SU-DHL-6 (cell line): ENCODE results near the gene PTGR1.

Experiments used
- H2AFZ ChIP-seq: fragments of 200-600 bp; sonication (generic); 2 replicates; pipeline ENCODE4 v1.6.1; 2014; ENCODE audit warnings: low read depth, mild to moderate bottlenecking, moderate library complexity, mixed read lengths, antibody characterized with exemption, low read length; ENCODE audit not compliant: severe bottlenecking
- H3F3A ChIP-seq: fragments of 200-600 bp; shearing (Covaris generic); 2 replicates; pipeline ENCODE4 v1.6.0; 2016; ENCODE audit warnings: antibody characterized with exemption, mild to moderate bottlenecking; ENCODE audit not compliant: insufficient read depth
- H3K27ac ChIP-seq: fragments of 200-600 bp; sonication (generic); 2 replicates; pipeline ENCODE4 v1.5.1; 2016; ENCODE audit warnings: low read depth, mild to moderate bottlenecking, low read length, moderate library complexity, mixed read lengths
- H3K27me3 ChIP-seq: fragments of 200-600 bp; sonication (generic), shearing (Covaris generic); 2 replicates; pipeline ENCODE4 v1.6.0; 2014; ENCODE audit warnings: mild to moderate bottlenecking, low read length
- H3K36me3 ChIP-seq: fragments of 200-600 bp; sonication (generic); 2 replicates; pipeline ENCODE4 v1.6.1; 2014; ENCODE audit warnings: mild to moderate bottlenecking, low read length, mixed read lengths
- H3K4me2 ChIP-seq: fragments of 300-600, 200-600 bp; shearing (Covaris generic), sonication (generic); 2 replicates; pipeline ENCODE4 v1.6.0; 2014; ENCODE audit warnings: low read length, low read depth, mild to moderate bottlenecking; ENCODE audit not compliant: poor library complexity, severe bottlenecking
- H3K4me3 ChIP-seq: fragments of 200-600 bp; sonication (generic); 2 replicates; pipeline ENCODE4 v1.5.1; 2014; ENCODE audit warnings: antibody characterized with exemption, low read length, mild to moderate bottlenecking, mixed read lengths; ENCODE audit not compliant: insufficient read depth, poor library complexity, severe bottlenecking
- H3K79me2 ChIP-seq: fragments of 200-600 bp; sonication (generic); 2 replicates; pipeline ENCODE4 v1.6.1; 2014; ENCODE audit warnings: mild to moderate bottlenecking, low read length, moderate library complexity; ENCODE audit not compliant: insufficient read depth
- H3K9ac ChIP-seq: fragments of 200-600 bp; sonication (generic); 2 replicates; pipeline ENCODE4 v1.7.0; 2014; ENCODE audit warnings: mild to moderate bottlenecking, low read length
- H3K9me2 ChIP-seq: fragments of 200-600 bp; sonication (generic); replicated peaks from 2 replicates; pipeline ENCODE4 v1.6.1; 2014; ENCODE audit warnings: low read length; ENCODE audit not compliant: insufficient read depth
- H3K9me3 ChIP-seq: fragments of 200-600 bp; sonication (generic); 2 replicates; pipeline ENCODE4 v1.6.1; 2014; ENCODE audit warnings: low read length, mixed read lengths; ENCODE audit not compliant: insufficient read depth
- H4K20me1 ChIP-seq: fragments of 200-600 bp; sonication (generic); 2 replicates; pipeline ENCODE4 v1.6.1; 2014; ENCODE audit warnings: low read depth, mild to moderate bottlenecking, antibody characterized with exemption, low read length, moderate library complexity, mixed read lengths
- EZH2phosphoT487 ChIP-seq: fragments of 200-600 bp; sonication (generic), shearing (Covaris generic); conservative IDR thresholded peaks from 2 replicates; pipeline ENCODE4 v1.6.1; 2018; ENCODE audit warnings: mild to moderate bottlenecking, antibody characterized with exemption, low read length, moderate library complexity, mixed read lengths
- TF ChIP-seq, protein P1 (sequence below): fragments of 200-600 bp; sonication (generic); IDR thresholded peaks from one replicate; pipeline ENCODE4 v1.5.1; 2017; ENCODE audit warnings: antibody characterized with exemption, mild to moderate bottlenecking, low read length, moderate library complexity; ENCODE audit not compliant: insufficient read depth, poor library complexity, severe bottlenecking

Gene PTGR1

DNA sequence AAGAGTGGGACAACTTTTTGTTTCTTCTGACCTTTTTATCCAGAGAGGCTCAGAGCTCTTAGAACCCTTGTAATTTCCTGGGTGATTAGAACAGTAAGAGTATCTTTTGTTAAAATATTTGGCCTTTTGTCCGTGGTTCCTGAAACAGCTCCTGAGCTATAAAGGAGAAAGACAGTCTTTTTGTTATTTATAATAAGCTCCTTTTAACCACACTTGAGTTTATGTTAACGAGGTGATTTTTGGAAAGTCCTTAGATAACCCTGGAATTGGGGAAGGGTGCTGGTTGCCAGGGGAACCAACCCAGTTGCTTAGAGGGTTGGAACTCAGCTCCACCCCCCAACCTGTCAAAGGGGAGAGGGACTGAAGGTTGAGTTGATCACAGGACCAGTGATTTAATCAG is 69.7 kb downstream of the PTGR1 start:
- no peak overlapping the region for H2AFZ ChIP-seq
- no peak overlapping the region for H3K4me2 ChIP-seq
- H3K27me3 ChIP-seq, result no peaks in the 10 kb centered on the region
- no peaks in the 10 kb centered on the region for H4K20me1 ChIP-seq
- no peaks in the 10 kb centered on the region for H3K79me2 ChIP-seq
- no peak overlapping the region for H3K27ac ChIP-seq
- no peaks in the 10 kb centered on the region for H3K9me3 ChIP-seq
- no peak overlapping the region for H3K4me3 ChIP-seq
- H3K9me2 ChIP-seq, result no peaks in the 10 kb centered on the region
- TF ChIP-seq, protein P1, sequence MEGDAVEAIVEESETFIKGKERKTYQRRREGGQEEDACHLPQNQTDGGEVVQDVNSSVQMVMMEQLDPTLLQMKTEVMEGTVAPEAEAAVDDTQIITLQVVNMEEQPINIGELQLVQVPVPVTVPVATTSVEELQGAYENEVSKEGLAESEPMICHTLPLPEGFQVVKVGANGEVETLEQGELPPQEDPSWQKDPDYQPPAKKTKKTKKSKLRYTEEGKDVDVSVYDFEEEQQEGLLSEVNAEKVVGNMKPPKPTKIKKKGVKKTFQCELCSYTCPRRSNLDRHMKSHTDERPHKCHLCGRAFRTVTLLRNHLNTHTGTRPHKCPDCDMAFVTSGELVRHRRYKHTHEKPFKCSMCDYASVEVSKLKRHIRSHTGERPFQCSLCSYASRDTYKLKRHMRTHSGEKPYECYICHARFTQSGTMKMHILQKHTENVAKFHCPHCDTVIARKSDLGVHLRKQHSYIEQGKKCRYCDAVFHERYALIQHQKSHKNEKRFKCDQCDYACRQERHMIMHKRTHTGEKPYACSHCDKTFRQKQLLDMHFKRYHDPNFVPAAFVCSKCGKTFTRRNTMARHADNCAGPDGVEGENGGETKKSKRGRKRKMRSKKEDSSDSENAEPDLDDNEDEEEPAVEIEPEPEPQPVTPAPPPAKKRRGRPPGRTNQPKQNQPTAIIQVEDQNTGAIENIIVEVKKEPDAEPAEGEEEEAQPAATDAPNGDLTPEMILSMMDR, result no peak
- no peak for TF ChIP-seq EZH2phosphoT487
- no peak overlapping the region for H3K9ac ChIP-seq
- H3F3A ChIP-seq, result no peaks in the 10 kb centered on the region
- no peaks in the 10 kb centered on the region for H3K36me3 ChIP-seq

DNA sequence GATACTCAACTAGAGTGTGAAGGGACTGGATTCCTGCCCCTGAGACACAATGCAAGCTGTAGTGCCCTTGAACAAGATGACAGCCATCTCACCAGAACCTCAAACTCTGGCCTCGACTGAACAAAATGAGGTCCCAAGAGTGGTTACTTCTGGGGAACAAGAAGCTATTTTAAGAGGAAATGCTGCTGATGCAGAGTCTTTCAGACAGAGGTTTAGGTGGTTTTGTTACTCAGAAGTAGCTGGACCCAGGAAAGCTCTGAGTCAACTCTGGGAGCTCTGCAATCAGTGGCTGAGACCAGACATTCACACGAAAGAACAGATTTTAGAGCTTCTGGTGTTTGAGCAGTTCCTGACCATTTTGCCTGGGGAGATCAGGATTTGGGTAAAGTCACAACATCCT is 72.1 kb downstream of the PTGR1 start:
- H3K36me3 ChIP-seq, result no peaks in the 10 kb centered on the region
- no peak overlapping the region for H2AFZ ChIP-seq
- H4K20me1 ChIP-seq, result no peaks in the 10 kb centered on the region
- no peaks in the 10 kb centered on the region for H3K79me2 ChIP-seq
- H3K9me3 ChIP-seq, result no peaks in the 10 kb centered on the region
- no peak overlapping the region for H3K27ac ChIP-seq
- no peak overlapping the region for H3K4me3 ChIP-seq
- TF ChIP-seq EZH2phosphoT487, result no peak
- TF ChIP-seq, protein P1, result no peak
- H3K9me2 ChIP-seq, result no peaks in the 10 kb centered on the region
- H3K4me2 ChIP-seq, result no peak overlapping the region
- H3K9ac ChIP-seq, result no peak overlapping the region
- no peaks in the 10 kb centered on the region for H3F3A ChIP-seq
- no peaks in the 10 kb centered on the region for H3K27me3 ChIP-seq

DNA sequence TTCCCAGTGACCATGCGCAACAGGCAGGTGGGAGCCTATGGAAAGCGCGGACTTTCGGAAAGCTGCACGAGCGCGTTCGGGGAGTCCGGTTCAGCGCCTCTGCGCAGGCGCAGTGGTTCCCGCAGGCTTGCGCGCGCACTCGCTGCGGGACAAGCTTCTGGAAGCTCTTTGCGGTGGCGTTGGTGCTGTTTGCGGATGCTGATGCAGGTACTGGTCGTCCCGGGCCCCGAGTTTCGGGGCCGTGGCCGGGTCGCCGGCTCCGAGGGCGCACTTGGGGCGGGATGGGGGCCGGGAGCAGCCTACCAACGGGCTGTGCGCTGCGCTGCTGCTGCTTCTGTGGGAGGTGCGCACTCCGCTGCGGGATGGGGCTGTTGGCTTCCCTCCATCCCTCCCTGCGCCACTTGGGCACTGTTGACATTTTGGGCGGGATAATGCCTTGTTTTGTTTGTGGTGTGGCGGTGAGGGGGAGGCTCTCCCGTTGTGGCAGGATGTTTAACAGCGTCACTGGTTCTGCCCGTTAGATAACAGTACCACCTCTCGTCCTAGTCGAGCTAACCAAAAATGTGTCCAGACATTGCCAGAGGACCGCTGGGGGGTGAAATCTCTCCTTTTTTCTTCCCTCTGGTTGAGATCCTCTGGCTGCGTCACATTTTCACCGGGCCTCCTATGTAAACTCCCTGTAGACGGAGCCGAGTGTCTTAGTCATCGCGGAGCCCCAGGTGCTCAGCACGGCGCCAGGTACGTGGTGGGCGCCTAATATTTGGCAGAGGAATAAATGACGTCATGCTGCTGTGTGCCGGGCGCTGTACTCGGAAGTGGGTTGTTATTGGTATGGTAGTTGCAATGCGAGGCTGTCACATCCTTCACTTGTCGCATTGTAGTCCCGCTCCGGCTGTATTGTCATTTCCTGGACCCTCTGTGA is 74.1 kb downstream of the PTGR1 start, which contains the start of gene ZNF483:
ZNF483 (plus strand) TSS at position 124 of the 922 bp plus-strand sequence. CDS start 2,217 bp downstream, outside the sequence.
- H3K9me2 ChIP-seq, result no peaks in the 10 kb centered on the region
- no peaks in the 10 kb centered on the region for H3K27me3 ChIP-seq
- no peaks in the 10 kb centered on the region for H3F3A ChIP-seq
- H3K4me2 ChIP-seq, result peak within 1 kb of the TSS; percentile 56
- H4K20me1 ChIP-seq, result no peaks in the 10 kb centered on the region
- H3K79me2 ChIP-seq, result no peaks in the 10 kb centered on the region
- no peak for TF ChIP-seq EZH2phosphoT487
- TF ChIP-seq, protein P1, result no peak
- peak within 1 kb of the TSS; percentile 53 for H3K9ac ChIP-seq
- peak within 1 kb of the TSS; percentile 47 for H2AFZ ChIP-seq
- H3K9me3 ChIP-seq, result no peaks in the 10 kb centered on the region
- H3K27ac ChIP-seq, result no peak within 1 kb of the TSS
- peak within 1 kb of the TSS; percentile 57 for H3K4me3 ChIP-seq
- H3K36me3 ChIP-seq, result no peaks in the 10 kb centered on the region
